LNCAP (cell line): Measurements from ENCODE around the gene SIAH1.

Experiments
- CTCF ChIP-seq: fragments of 450-650 bp; IDR thresholded peaks from 2 replicates; pipeline ENCODE4 v1.5.1; 2017; ENCODE audit warnings: mild to moderate bottlenecking

Gene SIAH1

GRCh38 chr16:48374255-48374654 is 11.0 kb downstream of the SIAH1 start:
- no peak for TF ChIP-seq CTCF

- TF ChIP-seq CTCF: no peak
These were observed 11.8 kb downstream of the SIAH1 start for GRCh38 chr16:48373258-48374029.

GRCh38 chr16:48372744-48373143 is 12.5 kb downstream of the SIAH1 start:
- no peak for TF ChIP-seq CTCF

- TF ChIP-seq CTCF: no peak
These were observed 13.8 kb downstream of the SIAH1 start for GRCh38 chr16:48371393-48371780.

- TF ChIP-seq CTCF: no peak
These were observed 15.0 kb downstream of the SIAH1 start for GRCh38 chr16:48370229-48370628.

- TF ChIP-seq CTCF: no peak
These were observed 15.4 kb downstream of the SIAH1 start for GRCh38 chr16:48369765-48370164.

GRCh38 chr16:48367441-48368049 is 17.7 kb downstream of the SIAH1 start:
- TF ChIP-seq CTCF: no peak
